NCI-H1092 (cell line): ENCODE results near the gene TM6SF1.
"Not testable (repeated sequence)": the region's sequence is repeated elsewhere in the genome, so short reads cannot be mapped to it uniquely, and the experiment has no call there.

Source experiments
- DNase-seq: peaks from one replicate; lab custom pipeline; 2025; lab: John Stamatoyannopoulos, UW

TM6SF1 gene

GRCh38 chr15:83115831-83116565 is 8.6 kb downstream of the TM6SF1 start:
- DNase-seq = no peak

- DNase-seq = no peak
These were observed 10.9 kb downstream of the TM6SF1 start for GRCh38 chr15:83118291-83118827.

DNA sequence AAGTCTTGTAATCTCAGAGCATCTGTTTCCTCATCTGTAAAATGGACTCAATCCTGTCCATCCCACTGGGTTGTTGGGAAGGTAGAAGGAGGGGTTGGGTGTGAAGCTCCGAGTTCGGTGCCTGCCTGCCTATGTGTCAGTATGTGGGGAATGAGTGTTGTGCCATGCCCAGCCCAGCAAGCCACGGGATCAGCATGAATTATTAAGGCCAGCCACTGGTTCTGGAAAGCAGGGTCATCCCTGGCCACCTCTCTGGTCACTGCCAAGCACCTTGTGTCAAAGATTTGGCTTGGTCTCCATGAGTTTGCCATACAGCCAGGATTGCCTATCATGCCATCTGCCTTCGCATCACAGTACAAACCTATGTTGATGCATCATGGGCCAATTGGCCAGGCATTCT is 11.5 kb downstream of the TM6SF1 start:
- DNase-seq = no peak

GRCh38 chr15:83119968-83120581 is 12.6 kb downstream of the TM6SF1 start:
- DNase-seq = no peak

GRCh38 chr15:83123529-83123928 is 16.1 kb downstream of the TM6SF1 start:
- DNase-seq = no peak

- no peak for DNase-seq
These were observed 20.2 kb downstream of the TM6SF1 start for GRCh38 chr15:83127547-83128150.

GRCh38 chr15:83129791-83130190 is 22.3 kb downstream of the TM6SF1 start:
- no peak for DNase-seq

GRCh38 chr15:83132861-83133523 is 25.5 kb downstream of the TM6SF1 start:
- no peak for DNase-seq

DNA sequence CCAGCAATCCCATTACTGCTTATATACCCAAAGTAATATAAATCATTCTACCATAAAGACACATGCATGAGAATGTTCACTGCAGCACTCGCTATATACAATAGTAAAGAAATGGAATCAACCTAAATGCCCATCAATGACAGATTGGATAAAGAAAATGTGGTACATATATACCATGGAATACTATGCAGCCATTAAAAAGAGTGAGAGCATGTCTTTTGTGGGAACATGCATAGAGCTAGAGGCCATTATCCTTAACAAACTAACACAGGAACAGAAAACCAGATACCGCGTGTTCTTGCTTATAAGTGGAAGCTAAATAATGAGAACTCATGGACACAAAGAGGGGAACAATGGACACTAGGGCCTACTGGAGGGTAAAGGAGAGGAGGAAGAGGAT is 34.7 kb downstream of the TM6SF1 start:
- DNase-seq = not testable (repeated sequence)

- DNase-seq = no peak
These were observed 37.3 kb downstream of the TM6SF1 start for GRCh38 chr15:83144771-83145170.

GRCh38 chr15:83153288-83153687 is 45.8 kb downstream of the TM6SF1 start:
- no peak for DNase-seq

GRCh38 chr15:83155942-83156341 is 48.5 kb downstream of the TM6SF1 start:
- no peak for DNase-seq

GRCh38 chr15:83158393-83158792 is 50.9 kb downstream of the TM6SF1 start:
- no peak for DNase-seq

- DNase-seq = no peak
These were observed 53.3 kb downstream of the TM6SF1 start for GRCh38 chr15:83160741-83161140.

DNA sequence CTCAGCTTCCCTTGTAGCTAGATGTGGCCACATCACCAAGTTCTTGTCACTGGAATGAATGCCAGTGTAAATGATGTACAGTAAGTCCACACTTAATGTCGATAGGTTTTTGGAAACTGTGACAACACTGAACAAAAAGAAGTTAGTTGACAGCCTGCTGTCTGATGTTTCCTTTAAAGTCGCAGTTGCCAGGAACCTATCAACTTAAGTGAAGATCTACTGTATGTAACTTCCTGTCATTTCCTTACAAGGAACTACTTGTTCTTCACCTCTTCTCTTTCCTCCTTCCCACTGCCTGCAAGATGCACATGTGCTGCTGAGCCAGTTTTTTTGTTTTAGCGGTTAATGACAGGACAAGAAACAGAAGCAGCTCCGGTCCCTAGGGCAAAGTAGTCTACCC is 55.6 kb downstream of the TM6SF1 start:
- no peak for DNase-seq

DNA sequence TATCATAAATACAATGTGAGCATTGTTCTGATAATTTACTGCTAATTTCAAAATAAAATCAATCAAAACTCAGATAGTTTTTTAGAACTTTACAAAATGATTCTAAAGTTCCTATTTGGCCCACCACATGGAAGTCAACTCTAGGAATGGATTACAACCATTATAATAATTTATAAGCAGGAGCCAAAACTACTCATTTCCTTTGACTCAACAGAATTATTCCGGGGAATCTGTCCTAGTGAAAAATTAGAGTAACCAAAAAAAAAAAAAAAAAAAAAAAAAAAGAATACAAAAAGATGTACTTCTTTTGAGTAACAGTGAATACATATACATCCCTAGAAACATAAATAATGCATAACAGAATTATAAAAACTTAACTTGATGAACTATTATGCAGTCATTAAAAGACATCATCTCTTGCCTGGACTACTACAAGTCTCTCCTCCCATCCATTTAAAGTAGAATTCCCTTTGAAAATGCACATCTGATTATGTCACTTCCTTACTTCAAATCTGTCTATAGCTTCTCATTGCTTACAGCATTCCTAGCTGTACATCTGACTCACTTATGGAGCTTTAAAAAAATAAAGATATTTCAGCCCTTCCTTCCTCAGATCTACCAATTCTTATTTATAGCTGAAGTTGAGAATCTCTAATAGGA is 56.8 kb downstream of the TM6SF1 start:
- DNase-seq = no peak

DNA sequence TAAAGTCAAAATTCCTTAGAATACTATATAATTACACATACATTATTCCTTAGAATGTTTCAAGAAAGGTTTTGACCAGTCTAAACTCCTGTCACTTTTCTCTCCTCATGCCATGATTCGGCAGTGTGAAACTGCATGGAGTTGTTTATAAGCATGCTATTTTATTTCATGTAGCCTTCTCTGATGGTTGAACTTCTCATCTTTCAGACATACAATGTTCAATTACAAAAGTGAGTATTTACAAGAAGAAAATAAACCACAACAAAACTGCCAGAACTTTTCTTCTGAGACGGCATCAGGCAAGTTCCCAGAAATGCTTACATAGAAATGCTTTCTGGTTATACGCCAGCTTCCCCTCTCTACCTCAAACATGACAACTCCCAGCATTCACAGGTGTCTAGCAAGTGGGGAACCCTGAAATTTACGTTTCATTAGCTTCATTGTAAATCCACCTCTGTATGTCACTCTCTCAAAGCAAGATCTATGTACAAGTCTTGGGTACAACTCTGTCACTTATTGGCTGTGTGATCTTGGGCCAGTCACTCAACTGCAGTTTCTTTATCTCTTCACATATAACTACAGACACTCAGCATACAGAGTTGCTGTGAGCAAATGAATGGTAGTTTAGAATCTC is 57.4 kb downstream of the TM6SF1 start:
- DNase-seq = no peak

DNA sequence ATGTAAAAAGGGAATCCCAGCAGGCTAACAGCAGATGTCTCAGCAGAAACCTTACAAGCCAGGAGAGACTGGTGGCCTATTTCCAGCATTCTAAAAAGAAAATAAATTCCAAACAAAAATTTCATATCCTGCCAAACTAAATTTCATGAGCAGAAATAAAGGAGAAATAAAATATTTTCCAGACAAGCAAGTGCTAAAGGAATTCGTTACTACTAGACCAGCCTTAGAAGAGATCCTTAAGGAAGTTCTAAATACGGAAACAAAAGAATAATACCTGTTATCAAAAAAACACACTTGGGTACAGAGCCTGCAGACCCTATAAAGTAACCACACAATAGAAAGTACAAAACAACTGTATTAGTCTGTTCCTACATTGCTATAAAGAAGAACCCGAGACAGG is 58.8 kb downstream of the TM6SF1 start:
- DNase-seq = no peak

DNA sequence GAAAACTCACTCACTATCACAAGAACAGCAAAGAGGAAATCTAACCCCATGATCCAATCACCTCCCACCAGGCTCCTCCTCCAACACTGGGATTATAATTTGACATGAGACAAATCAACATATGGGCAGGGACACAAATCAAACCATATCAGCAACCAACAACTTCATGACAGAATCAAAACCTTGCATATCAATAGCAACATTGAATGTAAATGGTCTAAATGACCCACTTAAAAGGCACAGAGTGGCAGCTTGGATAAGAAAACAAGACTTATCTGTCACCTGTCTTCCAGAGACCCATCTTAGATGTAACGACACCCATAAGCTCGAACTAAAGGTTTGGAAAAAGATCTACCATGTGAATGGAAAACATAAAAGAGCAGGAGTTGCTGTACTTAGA is 59.4 kb downstream of the TM6SF1 start:
- no peak for DNase-seq

- not testable (repeated sequence) for DNase-seq
These were observed 62.1 kb downstream of the TM6SF1 start for GRCh38 chr15:83169576-83169975.

GRCh38 chr15:83170474-83171165 is 63.2 kb downstream of the TM6SF1 start:
- no peak for DNase-seq
